ENCODE results near the gene ERCC6L2.

Gene ERCC6L2, protein sequence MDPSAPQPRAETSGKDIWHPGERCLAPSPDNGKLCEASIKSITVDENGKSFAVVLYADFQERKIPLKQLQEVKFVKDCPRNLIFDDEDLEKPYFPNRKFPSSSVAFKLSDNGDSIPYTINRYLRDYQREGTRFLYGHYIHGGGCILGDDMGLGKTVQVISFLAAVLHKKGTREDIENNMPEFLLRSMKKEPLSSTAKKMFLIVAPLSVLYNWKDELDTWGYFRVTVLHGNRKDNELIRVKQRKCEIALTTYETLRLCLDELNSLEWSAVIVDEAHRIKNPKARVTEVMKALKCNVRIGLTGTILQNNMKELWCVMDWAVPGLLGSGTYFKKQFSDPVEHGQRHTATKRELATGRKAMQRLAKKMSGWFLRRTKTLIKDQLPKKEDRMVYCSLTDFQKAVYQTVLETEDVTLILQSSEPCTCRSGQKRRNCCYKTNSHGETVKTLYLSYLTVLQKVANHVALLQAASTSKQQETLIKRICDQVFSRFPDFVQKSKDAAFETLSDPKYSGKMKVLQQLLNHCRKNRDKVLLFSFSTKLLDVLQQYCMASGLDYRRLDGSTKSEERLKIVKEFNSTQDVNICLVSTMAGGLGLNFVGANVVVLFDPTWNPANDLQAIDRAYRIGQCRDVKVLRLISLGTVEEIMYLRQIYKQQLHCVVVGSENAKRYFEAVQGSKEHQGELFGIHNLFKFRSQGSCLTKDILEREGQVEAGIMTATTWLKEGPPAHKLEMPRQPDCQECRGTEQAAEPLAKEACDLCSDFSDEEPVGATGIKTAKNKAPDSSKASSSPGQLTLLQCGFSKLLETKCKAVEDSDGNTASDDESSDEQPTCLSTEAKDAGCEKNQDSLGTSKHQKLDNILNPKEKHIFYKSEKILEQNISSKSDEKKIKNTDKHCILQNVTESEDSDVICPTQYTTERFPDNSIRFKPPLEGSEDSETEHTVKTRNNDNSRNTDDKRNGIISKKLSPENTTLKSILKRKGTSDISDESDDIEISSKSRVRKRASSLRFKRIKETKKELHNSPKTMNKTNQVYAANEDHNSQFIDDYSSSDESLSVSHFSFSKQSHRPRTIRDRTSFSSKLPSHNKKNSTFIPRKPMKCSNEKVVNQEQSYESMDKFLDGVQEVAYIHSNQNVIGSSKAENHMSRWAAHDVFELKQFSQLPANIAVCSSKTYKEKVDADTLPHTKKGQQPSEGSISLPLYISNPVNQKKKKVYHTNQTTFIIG (N-terminal part only)

GRCh38 chr9:95875305-95876137 is at the start of gene ERCC6L2:
TSS of gene ERCC6L2 (plus strand) at chr9:95875691. CDS start at chr9:95876039, 348 bp downstream.
- Histone ChIP-seq H3K36me3 (ENCODE audit: insufficient read depth) (no peaks in the 10 kb centered on the region), H3K4me3 (IDR thresholded peaks at IDR 0.05; ENCODE audit: insufficient read depth, low read depth, low read length) (no peak within 1 kb of the TSS), H4K20me1 (ENCODE audit: insufficient read depth) (no peaks in the 10 kb centered on the region), H3K4me1 (ENCODE audit: low read depth, poor library complexity, severe bottlenecking) (peaks cover 11% of the 10 kb centered on the region), H3K27ac (no peak within 1 kb of the TSS), H2AFZ (ENCODE audit: low read depth) (no peak within 1 kb of the TSS; the same call in 1 of the 2 replicates), H3K4me2 (peak within 1 kb of the TSS; percentile 84; the same call in 1 of the 2 replicates), H3K27me3 (ENCODE audit: insufficient read depth, low read depth) (no peaks in the 10 kb centered on the region), H3K9ac (no peak within 1 kb of the TSS), H3K79me2 (ENCODE audit: insufficient read depth, low read depth) (peaks cover 27% of the 10 kb centered on the region)
- TF ChIP-seq CTCF (conservative IDR thresholded peaks at IDR 0.05; ENCODE audit: low read depth, low read length), result no peak

GRCh38 chr9:95826183-95826838 is 49.2 kb upstream of the ERCC6L2 start:
- Histone ChIP-seq H2AFZ (ENCODE audit: low read depth) (no peak overlapping the region), H3K4me1 (ENCODE audit: low read depth, poor library complexity, severe bottlenecking) (peaks cover 47% of the 10 kb centered on the region), H3K27ac (no peak overlapping the region), H3K9ac (no peak overlapping the region), H3K27me3 (ENCODE audit: insufficient read depth, low read depth) (no peaks in the 10 kb centered on the region), H3K79me2 (ENCODE audit: insufficient read depth, low read depth) (no peaks in the 10 kb centered on the region), H3K4me3 (IDR thresholded peaks at IDR 0.05; ENCODE audit: insufficient read depth, low read depth, low read length) (no peak overlapping the region), H4K20me1 (ENCODE audit: insufficient read depth) (no peaks in the 10 kb centered on the region), H3K36me3 (ENCODE audit: insufficient read depth) (no peaks in the 10 kb centered on the region), H3K4me2 (peak overlapping the region; percentile 4; the same call in 1 of the 2 replicates)
- no peak for TF ChIP-seq CTCF (conservative IDR thresholded peaks at IDR 0.05; ENCODE audit: low read depth, low read length)

- H3K4me1 ChIP-seq (ENCODE audit: low read depth, poor library complexity, severe bottlenecking), result peaks cover 9% of the 10 kb centered on the region
- H3K27me3 ChIP-seq (ENCODE audit: insufficient read depth, low read depth), result no peaks in the 10 kb centered on the region
- H3K9ac ChIP-seq, result no peak overlapping the region
- TF ChIP-seq CTCF (conservative IDR thresholded peaks at IDR 0.05; ENCODE audit: low read depth, low read length), result no peak
- no peaks in the 10 kb centered on the region for H3K36me3 ChIP-seq (ENCODE audit: insufficient read depth)
- H3K27ac ChIP-seq, result no peak overlapping the region
- no peak overlapping the region for H3K4me2 ChIP-seq
- no peaks in the 10 kb centered on the region for H3K79me2 ChIP-seq (ENCODE audit: insufficient read depth, low read depth)
- H4K20me1 ChIP-seq (ENCODE audit: insufficient read depth), result no peaks in the 10 kb centered on the region
- no peak overlapping the region for H2AFZ ChIP-seq (ENCODE audit: low read depth)
- H3K4me3 ChIP-seq (IDR thresholded peaks at IDR 0.05; ENCODE audit: insufficient read depth, low read depth, low read length), result no peak overlapping the region
Measured at GRCh38 chr9:95830768-95831167, 44.7 kb upstream of the ERCC6L2 start.

Data from KMS-11 (cell line).